Measurements from ENCODE around the gene TPRKB. TPM values are rescaled to one million over a fixed set of nuclear protein-coding genes. Genes with fewer than 3 reads are reported as not detected.
A peak's percentile ranks its signal among the peaks of the same experiment; 100 is the strongest.

TPRKB gene
- total and polyA plus RNA-seq, 9 of the 15 experiments (the other 6 are each of a cell fraction or from before 2014, with no cell fraction given) = 55.6 to 250 (median 112) TPM

DNA sequence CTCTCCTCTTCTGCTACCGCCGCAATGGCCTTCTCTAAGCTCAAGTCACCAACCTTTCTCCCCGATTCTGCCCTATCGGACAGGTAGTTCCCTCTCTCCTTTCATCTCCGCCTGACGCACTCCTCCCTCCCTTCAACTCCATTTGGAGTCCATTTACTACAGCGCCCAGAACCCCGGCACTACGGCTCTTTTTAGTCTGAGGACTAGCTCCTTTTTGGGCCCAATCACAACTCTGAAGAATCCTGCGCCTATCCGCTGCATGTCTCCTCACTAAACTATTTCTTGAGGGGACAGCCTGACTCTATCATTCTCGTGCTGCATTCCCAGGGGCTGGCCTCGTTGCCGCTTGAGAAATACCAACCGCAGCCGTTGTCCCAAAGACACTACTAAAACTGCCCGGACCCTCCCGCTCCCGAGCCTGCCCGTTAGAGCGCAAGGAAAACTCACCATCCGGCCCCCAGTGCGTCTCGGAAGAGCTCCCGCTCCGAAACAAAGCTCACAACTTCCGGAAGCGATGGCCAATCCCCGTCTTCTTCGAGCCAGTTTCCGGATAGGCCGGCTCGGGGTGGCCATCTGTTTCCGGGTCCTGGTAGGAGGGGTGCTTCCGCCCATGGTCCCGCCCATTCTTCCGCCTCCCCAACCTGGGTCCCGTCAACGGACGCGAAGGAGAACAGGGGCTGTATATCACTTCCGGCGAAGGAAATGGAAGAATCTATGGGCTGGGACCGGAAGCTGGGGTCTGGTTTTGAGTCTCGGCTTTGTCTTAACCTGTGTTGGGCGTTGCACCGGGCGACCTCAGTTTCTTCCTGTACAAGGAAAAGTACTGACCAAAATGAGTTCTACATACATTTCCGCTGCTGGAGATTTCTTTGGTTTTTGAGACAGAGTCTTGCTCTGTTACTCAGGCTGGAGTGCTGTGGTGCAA, at the start of gene TPRKB (continued):
- TF ChIP-seq ZNF212 (CRISPR knock-in tag; IDR thresholded peaks at IDR 0.05) (no peak), ZNF695 (CRISPR knock-in tag; IDR thresholded peaks at IDR 0.05) (no peak), TSHZ1 (CRISPR knock-in tag; IDR thresholded peaks at IDR 0.05) (no peak), TEAD4 (IDR thresholded peaks at IDR 0.05; ENCODE audit: low read length) (no peak; the same call in 1 of the 2 replicates), TEAD4 (CRISPR knock-in tag; IDR thresholded peaks at IDR 0.05; ENCODE audit: borderline replicate concordance) (no peak), FOXM1 (IDR thresholded peaks at IDR 0.05; ENCODE audit: low read depth) (peak; percentile 65; the same call in 1 of the 2 replicates), FOXM1 (CRISPR knock-in tag; IDR thresholded peaks at IDR 0.05; ENCODE audit: low read depth) (no peak), TRIM25 (IDR thresholded peaks at IDR 0.05; ENCODE audit: borderline replicate concordance) (no peak), FOXP1 (CRISPR knock-in tag; IDR thresholded peaks at IDR 0.05) (peak; percentile 85; the same call in 1 of the 2 replicates), NR4A1 (CRISPR knock-in tag; IDR thresholded peaks at IDR 0.05) (no peak), NR4A1 (tag; IDR thresholded peaks at IDR 0.05) (no peak), ZNF263 (CRISPR knock-in tag; IDR thresholded peaks at IDR 0.05; ENCODE audit: borderline replicate concordance) (no peak), KLF10 (CRISPR knock-in tag; IDR thresholded peaks at IDR 0.05) (no peak), IRF9 (tag; IDR thresholded peaks at IDR 0.05) (no peak), PRMT5 (CRISPR knock-in tag; IDR thresholded peaks at IDR 0.05) (no peak), ELF4 (CRISPR knock-in tag; IDR thresholded peaks at IDR 0.05) (peak; percentile 81), SMARCA5 (IDR thresholded peaks at IDR 0.05) (0 out of 2 replicates have a peak, but pooled peaks have one; percentile 38), ZNF76 (CRISPR knock-in tag; IDR thresholded peaks at IDR 0.05; ENCODE audit: borderline replicate concordance) (no peak), TRIM28 (IDR thresholded peaks at IDR 0.05) (no peak)
- TF ChIP-seq, protein P1, sequence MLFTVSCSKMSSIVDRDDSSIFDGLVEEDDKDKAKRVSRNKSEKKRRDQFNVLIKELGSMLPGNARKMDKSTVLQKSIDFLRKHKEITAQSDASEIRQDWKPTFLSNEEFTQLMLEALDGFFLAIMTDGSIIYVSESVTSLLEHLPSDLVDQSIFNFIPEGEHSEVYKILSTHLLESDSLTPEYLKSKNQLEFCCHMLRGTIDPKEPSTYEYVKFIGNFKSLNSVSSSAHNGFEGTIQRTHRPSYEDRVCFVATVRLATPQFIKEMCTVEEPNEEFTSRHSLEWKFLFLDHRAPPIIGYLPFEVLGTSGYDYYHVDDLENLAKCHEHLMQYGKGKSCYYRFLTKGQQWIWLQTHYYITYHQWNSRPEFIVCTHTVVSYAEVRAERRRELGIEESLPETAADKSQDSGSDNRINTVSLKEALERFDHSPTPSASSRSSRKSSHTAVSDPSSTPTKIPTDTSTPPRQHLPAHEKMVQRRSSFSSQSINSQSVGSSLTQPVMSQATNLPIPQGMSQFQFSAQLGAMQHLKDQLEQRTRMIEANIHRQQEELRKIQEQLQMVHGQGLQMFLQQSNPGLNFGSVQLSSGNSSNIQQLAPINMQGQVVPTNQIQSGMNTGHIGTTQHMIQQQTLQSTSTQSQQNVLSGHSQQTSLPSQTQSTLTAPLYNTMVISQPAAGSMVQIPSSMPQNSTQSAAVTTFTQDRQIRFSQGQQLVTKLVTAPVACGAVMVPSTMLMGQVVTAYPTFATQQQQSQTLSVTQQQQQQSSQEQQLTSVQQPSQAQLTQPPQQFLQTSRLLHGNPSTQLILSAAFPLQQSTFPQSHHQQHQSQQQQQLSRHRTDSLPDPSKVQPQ (CRISPR knock-in tag; IDR thresholded peaks at IDR 0.05; ENCODE audit: borderline replicate concordance) = no peak

Measured in K562 (cell line).